DOHH2 (cell line): Measurements from ENCODE around the gene KCNAB1.

Experiments
- CTCF ChIP-seq: fragments of 200-600 bp; sonication (generic); IDR thresholded peaks from one replicate; pipeline ENCODE4 v1.5.1; 2014; ENCODE audit warnings: antibody characterized with exemption, mild to moderate bottlenecking, low read depth, low read length; ENCODE audit not compliant: poor library complexity, severe bottlenecking
- EZH2phosphoT487 ChIP-seq: fragments of 200-600 bp; sonication (generic); IDR thresholded peaks from 2 replicates; pipeline ENCODE4 v1.6.1; 2017; ENCODE audit warnings: borderline replicate concordance, mild to moderate bottlenecking, antibody characterized with exemption, low read length, moderate library complexity, mixed read lengths

- TF ChIP-seq CTCF, result no peak
- no peak for TF ChIP-seq EZH2phosphoT487
Measured at GRCh38 chr3:156522673-156523072, 402.3 kb downstream of the KCNAB1 start.
